NCI-H774 (cell line): Measurements from ENCODE around the gene PCOLCE2.

ENCODE experiments used
- DNase-seq: peaks from one replicate; lab custom pipeline; 2025; lab: John Stamatoyannopoulos, UW

Gene PCOLCE2

DNA sequence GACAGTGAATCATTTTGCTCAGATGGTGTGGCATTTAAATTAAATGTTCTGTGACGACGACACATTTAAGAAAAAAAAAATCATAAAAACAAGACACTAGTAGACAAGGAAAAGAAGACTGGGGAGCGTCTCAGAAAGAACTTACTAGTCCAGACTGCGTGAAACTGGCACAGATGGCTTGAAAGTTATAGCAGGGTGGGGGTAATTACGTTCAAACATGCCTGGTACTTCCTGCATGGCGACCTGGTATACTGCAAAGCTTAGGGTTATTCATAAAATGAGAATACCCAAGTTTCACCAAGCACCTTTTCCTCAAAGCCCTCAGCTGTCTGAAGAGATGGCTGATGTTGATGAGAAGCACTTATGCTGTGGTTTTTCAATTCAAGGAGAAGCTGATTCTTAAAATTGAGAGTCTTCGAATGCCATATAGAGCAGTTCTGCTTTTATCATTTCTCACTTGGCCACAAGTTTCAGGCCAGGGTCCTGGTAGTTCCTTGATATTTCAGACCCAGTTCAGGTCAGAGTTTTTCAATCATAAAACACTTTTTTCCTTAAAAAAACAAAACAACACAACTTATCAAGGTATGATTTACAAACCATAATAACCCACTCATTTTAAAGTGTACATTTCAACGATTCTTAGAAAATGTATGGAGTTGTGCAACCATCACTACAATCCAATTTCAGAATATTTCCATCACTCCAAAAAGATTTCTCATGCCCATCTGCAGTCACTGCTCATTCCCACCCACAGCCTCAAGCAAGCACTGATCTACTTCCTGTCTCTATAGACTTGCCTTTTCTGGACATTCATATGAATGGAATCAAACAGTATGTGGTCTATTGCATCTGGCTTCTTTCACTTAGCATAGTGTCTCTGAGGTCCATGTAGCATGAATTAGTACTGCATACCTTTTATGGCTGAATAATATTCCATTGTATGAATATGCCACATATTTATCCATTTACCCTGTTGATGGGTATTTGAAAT lies 24.7 kb downstream of the PCOLCE2 start:
- DNase-seq: no peak

- DNase-seq: no peak
Observed at GRCh38 chr3:142863010-142863817, 25.7 kb downstream of the PCOLCE2 start.

DNA sequence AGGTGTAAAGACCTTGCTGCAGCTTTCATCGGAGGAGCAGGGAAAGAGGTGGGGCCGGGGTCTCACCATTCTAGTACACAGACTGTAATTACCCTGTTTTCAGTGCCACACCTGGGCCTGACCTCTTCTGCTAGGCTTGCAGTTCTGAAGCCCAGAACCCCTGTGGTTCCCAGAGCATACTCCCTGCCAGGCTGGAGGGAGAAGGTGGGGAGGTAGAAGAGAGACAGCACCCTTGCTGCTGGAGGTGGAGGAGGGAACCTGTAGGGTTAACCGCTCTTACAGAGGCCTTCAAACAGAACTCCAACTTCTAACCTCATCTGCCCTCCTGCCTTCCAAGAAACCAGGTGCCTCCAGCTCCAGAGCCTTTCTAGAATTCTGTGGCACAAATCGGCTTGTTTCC lies 27.0 kb downstream of the PCOLCE2 start:
- no peak for DNase-seq

GRCh38 chr3:142858043-142858442 lies 30.8 kb downstream of the PCOLCE2 start:
- DNase-seq: peak; percentile 6

DNA sequence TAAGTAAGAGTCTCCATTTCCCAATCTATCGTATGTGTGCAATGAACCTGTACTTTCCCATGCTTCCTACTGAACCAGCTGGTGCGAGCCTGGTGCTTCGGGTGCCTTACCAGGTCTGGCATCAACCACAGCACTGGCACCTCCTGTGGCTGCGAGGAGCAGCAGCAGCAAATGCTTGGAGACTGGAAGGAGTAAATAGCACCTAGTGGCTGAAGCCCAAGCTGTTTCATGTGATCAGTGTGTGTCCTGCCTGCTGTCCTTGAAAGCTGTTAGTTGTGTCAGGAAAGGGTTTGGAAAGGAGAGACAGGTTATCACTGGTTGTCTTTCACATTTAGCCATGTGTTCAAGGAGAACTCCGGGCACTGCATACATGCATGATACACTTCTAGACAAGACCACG lies 31.8 kb downstream of the PCOLCE2 start:
- DNase-seq: peak; percentile 6

- no peak for DNase-seq
Observed at GRCh38 chr3:142853270-142854168, 35.4 kb downstream of the PCOLCE2 start.

DNA sequence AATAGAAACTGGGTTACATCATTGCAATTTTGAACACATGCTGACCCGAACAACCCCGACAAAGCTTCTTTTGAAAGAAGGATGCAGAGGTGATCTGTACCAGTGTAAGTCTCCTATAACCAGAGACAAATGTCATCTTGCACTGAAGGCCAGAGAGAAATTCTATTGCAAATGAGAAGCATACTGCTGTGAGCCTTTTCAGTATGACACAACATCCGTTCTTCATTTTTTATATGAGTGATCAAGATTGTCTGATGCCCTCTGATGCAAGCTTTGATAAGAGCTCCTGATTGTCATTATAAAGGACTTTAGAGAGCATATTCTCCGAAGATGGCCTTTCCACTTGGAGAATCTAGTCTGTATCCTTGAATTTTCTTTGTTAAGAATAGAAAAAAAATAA lies 36.9 kb downstream of the PCOLCE2 start:
- DNase-seq: no peak

DNA sequence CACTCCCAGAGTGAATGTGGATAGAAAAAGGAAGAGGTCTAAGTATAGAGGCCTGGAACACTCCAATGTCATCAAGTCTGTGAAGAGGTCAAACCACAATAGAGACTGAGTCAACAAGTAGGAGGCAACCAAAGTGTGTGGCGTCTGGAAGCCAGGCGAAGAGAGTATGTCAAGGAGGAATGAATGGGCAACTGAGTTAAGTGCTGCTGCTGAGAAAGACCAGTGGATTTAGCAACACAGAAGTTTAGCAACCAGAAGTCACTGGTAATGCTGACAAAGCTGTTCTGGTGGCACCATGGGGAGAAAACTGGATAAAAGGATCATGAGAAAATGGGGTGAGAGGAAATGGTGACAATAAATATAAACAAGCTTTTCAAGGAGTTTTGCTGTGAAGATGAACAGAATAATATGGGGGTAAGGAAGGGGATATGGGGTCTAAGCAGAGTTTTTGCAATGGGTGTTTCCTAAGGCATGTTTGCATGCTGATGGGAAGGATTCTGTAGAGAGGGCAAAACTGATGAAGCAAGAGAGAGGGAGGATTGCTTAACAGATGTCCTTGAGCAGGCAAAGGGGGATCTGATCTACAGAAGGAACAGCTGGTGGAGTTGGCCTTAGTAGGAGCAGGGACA lies 38.4 kb downstream of the PCOLCE2 start:
- no peak for DNase-seq

- DNase-seq: no peak
Observed at GRCh38 chr3:142849148-142849547, 39.7 kb downstream of the PCOLCE2 start.

DNA sequence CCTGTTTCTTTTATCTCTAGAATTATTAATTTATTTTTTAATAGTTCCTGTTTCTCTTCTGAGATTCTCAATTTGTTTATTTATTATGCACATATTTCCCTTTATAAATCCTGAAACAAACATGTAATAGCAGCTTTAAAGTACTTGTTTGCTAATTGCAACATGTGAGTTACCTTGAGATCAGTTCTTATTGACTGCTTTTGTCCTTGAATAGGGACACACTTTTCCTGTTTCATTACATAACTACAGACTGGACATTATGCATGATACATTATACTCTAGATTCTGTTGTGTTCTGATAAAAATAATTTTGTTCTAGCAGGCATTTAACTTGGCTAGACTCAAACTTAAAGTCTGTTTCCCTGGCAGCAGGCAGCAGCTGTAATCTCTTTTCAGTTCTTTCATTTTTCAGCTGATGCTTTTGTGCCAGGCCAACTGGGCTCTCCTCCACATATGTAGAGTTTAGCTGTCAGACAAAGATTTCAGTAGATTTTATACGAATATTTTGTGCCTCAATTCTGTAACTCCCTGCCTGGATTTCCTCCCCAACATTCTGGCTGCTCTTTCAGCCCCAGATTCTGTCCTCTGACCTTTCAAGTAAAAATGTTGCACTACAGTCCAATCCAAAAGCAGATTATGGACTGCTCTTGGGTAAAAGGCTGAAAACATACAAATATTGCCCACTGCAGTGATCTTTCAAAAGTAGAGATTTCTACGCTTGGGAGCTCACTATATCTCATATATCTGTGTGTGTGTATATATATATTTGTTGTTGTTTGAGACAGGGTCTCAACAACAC lies 41.9 kb downstream of the PCOLCE2 start:
- DNase-seq: no peak

GRCh38 chr3:142844339-142844977 lies 44.4 kb downstream of the PCOLCE2 start:
- DNase-seq: no peak

DNA sequence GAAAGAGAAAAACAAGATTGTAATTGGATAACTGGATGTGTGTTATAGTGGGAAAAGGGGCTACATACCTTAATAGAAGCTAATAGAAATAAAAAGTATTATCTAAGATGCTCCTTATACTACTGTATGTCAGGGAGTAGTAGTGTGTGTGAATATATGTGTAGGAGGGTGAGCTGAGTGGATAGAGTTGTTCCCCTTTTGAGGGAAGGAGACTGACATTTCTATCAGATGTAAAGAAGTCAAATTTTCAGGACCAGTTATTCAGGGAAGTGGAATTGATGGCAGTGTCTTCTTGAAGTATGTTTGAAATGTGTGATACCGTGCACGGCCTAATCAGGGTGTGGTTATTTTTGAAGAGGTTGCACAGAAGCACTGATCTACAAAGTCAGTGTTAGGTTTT lies 49.1 kb downstream of the PCOLCE2 start:
- no peak for DNase-seq

DNA sequence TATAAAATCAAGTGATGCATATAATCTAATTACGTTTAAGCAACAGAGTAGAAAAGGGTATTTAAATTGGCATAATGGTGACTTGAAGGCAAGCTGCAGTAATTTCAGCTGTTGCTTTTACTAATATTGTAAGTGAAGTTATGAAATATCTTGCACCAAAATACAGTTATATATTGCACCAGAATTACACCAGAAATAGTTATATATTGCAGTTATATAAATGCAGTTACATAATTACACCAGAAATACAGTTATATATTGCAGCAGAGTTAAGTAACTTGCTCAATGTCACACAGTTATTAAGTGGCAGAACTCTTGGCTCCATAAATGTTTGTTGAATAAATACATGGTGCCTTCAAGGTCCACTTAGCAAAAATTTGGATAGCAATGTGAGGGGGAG lies 51.4 kb downstream of the PCOLCE2 start:
- DNase-seq: no peak

GRCh38 chr3:142828703-142829305 lies 60.1 kb downstream of the PCOLCE2 start:
- peak; percentile 49 for DNase-seq

- no peak for DNase-seq
Observed at GRCh38 chr3:142819179-142819578, 69.7 kb downstream of the PCOLCE2 start.

DNA sequence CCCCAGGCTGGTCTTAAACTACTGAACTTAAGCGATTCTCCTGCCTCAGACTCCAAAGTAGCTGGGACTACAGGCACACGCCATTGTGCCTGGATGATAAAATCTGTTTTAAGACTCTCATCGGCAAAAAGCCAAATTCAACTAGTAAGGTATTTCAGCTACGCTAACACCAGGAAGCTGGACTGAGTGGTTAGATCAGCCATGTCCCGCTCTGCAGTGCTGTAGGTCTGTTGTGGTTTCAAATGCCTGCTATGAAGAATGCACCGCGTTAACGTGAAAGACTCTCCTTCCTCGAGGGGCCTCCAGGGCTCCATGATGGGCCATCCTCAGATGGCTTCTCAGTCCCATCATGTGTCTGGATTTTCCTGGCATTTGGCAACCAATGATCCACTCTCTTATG lies 70.2 kb downstream of the PCOLCE2 start:
- no peak for DNase-seq

GRCh38 chr3:142817897-142818296 lies 71.0 kb downstream of the PCOLCE2 start:
- DNase-seq: no peak

DNA sequence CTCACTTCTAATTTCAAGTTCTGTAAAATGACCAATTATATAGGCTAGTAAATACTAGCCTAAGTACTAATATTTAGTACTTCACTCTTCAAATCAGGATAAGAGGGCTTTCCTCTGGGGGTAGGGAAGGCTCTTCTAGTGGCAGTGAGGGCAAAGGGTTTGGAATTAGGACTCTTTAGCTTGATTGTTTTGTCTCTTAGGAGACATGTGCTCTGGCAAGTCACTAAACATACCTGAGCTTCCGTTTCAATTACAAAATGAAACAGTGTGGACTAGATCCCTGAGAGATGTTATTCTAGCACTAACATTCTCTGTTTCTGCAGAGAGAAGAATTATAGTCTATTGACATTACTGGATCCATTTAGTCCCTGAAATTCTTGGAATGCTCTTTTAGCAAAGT lies 71.5 kb downstream of the PCOLCE2 start:
- DNase-seq: no peak

DNA sequence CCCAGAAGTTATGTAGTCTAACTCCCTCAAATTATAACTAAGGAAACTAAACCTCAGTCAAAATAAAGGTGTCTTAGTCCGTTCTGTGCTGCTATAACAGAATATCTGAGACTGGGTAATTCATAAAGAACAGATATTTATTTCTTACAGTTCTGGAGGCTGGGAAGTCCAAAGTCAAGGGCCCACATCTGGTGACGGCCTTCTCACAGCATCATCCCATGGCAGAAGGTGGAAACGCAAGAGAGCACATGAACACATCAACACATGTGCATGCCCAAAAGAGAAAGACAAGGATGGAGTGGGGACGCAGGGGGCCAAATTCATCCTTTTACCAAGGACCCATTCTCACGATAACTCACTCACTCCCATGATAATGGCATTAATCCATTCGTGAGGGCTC lies 73.1 kb downstream of the PCOLCE2 start:
- no peak for DNase-seq

DNA sequence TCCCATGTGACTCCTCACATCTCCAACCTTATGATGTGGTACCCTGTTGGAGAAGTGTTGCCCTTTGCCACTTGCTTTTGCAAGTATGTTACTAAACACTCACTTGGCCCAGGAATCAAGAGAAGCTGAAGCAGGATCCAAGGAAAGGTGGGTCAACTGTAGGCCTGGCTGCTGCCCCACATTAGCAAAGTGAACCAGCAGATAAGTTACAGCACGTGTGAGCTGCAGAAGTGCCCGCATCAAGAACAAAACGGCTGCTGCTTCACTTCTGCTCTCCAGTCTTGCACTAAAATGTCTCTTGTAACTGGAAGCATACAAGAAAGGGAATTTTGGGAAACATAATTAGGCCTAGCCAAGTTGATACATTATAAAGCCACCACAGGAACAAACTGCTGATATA lies 79.6 kb downstream of the PCOLCE2 start:
- DNase-seq: no peak
